Tibial nerve (tissue), 4 donors: Measurements from ENCODE around the gene GRIN2A. TPM values are rescaled to one million over a fixed set of nuclear protein-coding genes. Genes with fewer than 3 reads are reported as not detected.

Experiments used
- DNase-seq, 2 donors: peaks; one replicate each; pipeline ENCODE4 v3.0.0-alpha.2; 2019; ENCODE audit warnings: low spot score in 2 of 2
- H3K27ac ChIP-seq, 4 donors: fragments of 200-600 bp; sonication (generic) in 3 of 4; one replicate each; pipeline ENCODE4 v1.5.1; 2017 to 2019; ENCODE audit warnings: mild to moderate bottlenecking in 1 of 4
- H3K27me3 ChIP-seq, 2 donors: fragments of 200-600 bp; sonication (generic) in 1 of 2; one replicate each; pipeline versions ENCODE4 v1.5.1 to v1.6.0; 2017 to 2019
- H3K36me3 ChIP-seq, 3 donors: fragments of 200-600 bp; sonication (generic); one replicate each; pipeline ENCODE4 v1.5.1; 2018 to 2019
- H3K4me1 ChIP-seq, 4 donors: fragments of 200-600 bp; sonication (generic) in 3 of 4; one replicate each; pipeline ENCODE4 v1.5.1; 2017 to 2019
- H3K4me3 ChIP-seq, 4 donors: fragments of 200-600 bp; sonication (generic) in 3 of 4; one replicate each; pipeline ENCODE4 v1.5.1; 2017 to 2019; ENCODE audit warnings: mild to moderate bottlenecking in 1 of 4, moderate library complexity in 1 of 4
- H3K9me3 ChIP-seq, 4 donors: fragments of 200-600 bp; sonication (generic) in 3 of 4; one replicate each; pipeline ENCODE4 v1.5.1; 2017 to 2019
- CTCF ChIP-seq, 5 experiments: fragments of 200-600 bp in 3 of 5; fragments of 450-650 bp in 2 of 5; sonication (generic) in 3 of 5; IDR thresholded peaks; one replicate each; pipeline ENCODE4 v1.5.1; 2016 to 2019; ENCODE audit warnings: antibody characterized with exemption in 5 of 5, mild to moderate bottlenecking in 3 of 5, moderate library complexity in 2 of 5
- EP300 ChIP-seq, 2 donors: sonication (generic); formaldehyde crosslinking; IDR thresholded peaks; one replicate each; pipeline ENCODE4 v1.6.1; 2017; ENCODE audit warnings: antibody characterized with exemption in 2 of 2, mild to moderate bottlenecking in 1 of 2
- POLR2A ChIP-seq, 2 donors: fragments of 450-650 bp; IDR thresholded peaks; one replicate each; pipeline ENCODE4 v1.6.1; 2017; ENCODE audit warnings: antibody characterized with exemption in 2 of 2, mild to moderate bottlenecking in 2 of 2, moderate library complexity in 2 of 2
- WGBS, 2 donors: methylation state at CpG; one replicate each; pipeline ENCODE4 v1.1.5; 2018; 5-methylcytosine and 5-hydroxymethylcytosine counted together
- total RNA-seq, 4 donors: library from RNA; depleted of rRNA; stranded (reverse); fragments of >200 nt; gene quantifications; one replicate each; pipeline ENCODE4 v1.1.0, GENCODE V29; 2016

GRIN2A gene
- total RNA-seq, 4 donors from 2014 or later: under 0.01 to 0.44 (median 0.39) TPM; not detected in 1

- no peak for DNase-seq
- Histone ChIP-seq H3K27me3 (no peaks in the 10 kb centered on the region), H3K4me1 (no peaks in the 10 kb centered on the region), H3K27ac (no peak overlapping the region), H3K9me3 (no peaks in the 10 kb centered on the region), H3K36me3 (no peaks in the 10 kb centered on the region), H3K4me3 (no peak overlapping the region)
- 82 to 84% methylated on average over 4 of the region's 4 CpGs for WGBS, 2 donors
- TF ChIP-seq CTCF (IDR thresholded peaks at IDR 0.05): no peak
- no peak for TF ChIP-seq EP300 (IDR thresholded peaks at IDR 0.05)
- no peak for TF ChIP-seq POLR2A (IDR thresholded peaks at IDR 0.05)
Measured at GRCh38 chr16:9813665-9814064, 368.6 kb downstream of the GRIN2A start.

GRCh38 chr16:9808210-9808609 is 374.0 kb downstream of the GRIN2A start:
- Histone ChIP-seq H3K27me3 (no peaks in the 10 kb centered on the region), H3K4me1 (no peaks in the 10 kb centered on the region), H3K4me3 (no peak overlapping the region), H3K27ac (no peak overlapping the region), H3K9me3 (no peaks in the 10 kb centered on the region), H3K36me3 (no peaks in the 10 kb centered on the region)
- 83 to 91% methylated on average over 5 of the region's 5 CpGs for WGBS, 2 donors
- TF ChIP-seq POLR2A (IDR thresholded peaks at IDR 0.05) (no peak), CTCF (IDR thresholded peaks at IDR 0.05) (no peak), EP300 (IDR thresholded peaks at IDR 0.05) (no peak)
- DNase-seq: no peak

- Histone ChIP-seq H3K36me3 (no peaks in the 10 kb centered on the region), H3K4me3 (no peak overlapping the region), H3K27me3 (no peaks in the 10 kb centered on the region), H3K4me1 (no peaks in the 10 kb centered on the region), H3K9me3 (no peaks in the 10 kb centered on the region), H3K27ac (no peak overlapping the region)
- WGBS, 2 donors: 81 to 91% methylated on average over 3 of the region's 3 CpGs
- no peak for TF ChIP-seq CTCF (IDR thresholded peaks at IDR 0.05)
- TF ChIP-seq POLR2A (IDR thresholded peaks at IDR 0.05): no peak
- TF ChIP-seq EP300 (IDR thresholded peaks at IDR 0.05): no peak
- no peak for DNase-seq
Measured at GRCh38 chr16:9807302-9807701, 374.9 kb downstream of the GRIN2A start.

- Histone ChIP-seq H3K9me3 (no peaks in the 10 kb centered on the region), H3K27me3 (no peaks in the 10 kb centered on the region), H3K36me3 (no peaks in the 10 kb centered on the region), H3K27ac (no peak overlapping the region), H3K4me1 (no peaks in the 10 kb centered on the region), H3K4me3 (no peak overlapping the region)
- WGBS, 2 donors: 74 to 97% methylated on average over 2 of the region's 2 CpGs
- no peak for DNase-seq
- no peak for TF ChIP-seq POLR2A (IDR thresholded peaks at IDR 0.05)
- TF ChIP-seq EP300 (IDR thresholded peaks at IDR 0.05): no peak
- TF ChIP-seq CTCF (IDR thresholded peaks at IDR 0.05): no peak
Measured at GRCh38 chr16:9805109-9805508, 377.1 kb downstream of the GRIN2A start.

- no peaks in the 10 kb centered on the region for H3K9me3 ChIP-seq
- no peak overlapping the region for H3K4me3 ChIP-seq
- DNase-seq: no peak
- no peaks in the 10 kb centered on the region for H3K36me3 ChIP-seq
- H3K27ac ChIP-seq: no peak overlapping the region
- no peaks in the 10 kb centered on the region for H3K27me3 ChIP-seq
- WGBS, 2 donors: 75 to 86% methylated on average over 1 of the region's 1 CpG
- H3K4me1 ChIP-seq: no peaks in the 10 kb centered on the region
- TF ChIP-seq CTCF (IDR thresholded peaks at IDR 0.05): no peak
- no peak for TF ChIP-seq EP300 (IDR thresholded peaks at IDR 0.05)
- TF ChIP-seq POLR2A (IDR thresholded peaks at IDR 0.05): no peak
Measured at GRCh38 chr16:9802160-9802559, 380.1 kb downstream of the GRIN2A start.
